HCT116 (cell line): ENCODE measurements around the gene SDR42E2. TPM values are rescaled to one million over a fixed set of nuclear protein-coding genes. Genes with fewer than 3 reads are reported as not detected.

ENCODE experiments used
- ATAC-seq: fragments of 200-7000 bp; cut with Tn5 transposase; 2 replicates; pipeline ENCODE4 v1.9.1; 2020; ENCODE audit warnings: mild to moderate bottlenecking, moderate library complexity
- BruUV-seq: library from RNA; stranded (reverse); fragments of 400-500 nt; replicated peaks from 2 replicates; lab custom pipeline; 2021; lab: Mats Ljungman, UMichigan
- CTCF ChIA-PET: fragments of 300-600 bp; sonication (Branson Sonifier 250); formaldehyde crosslinking; loops from one replicate; lab custom pipeline; 2021; ENCODE audit warnings: antibody characterized with exemption; lab: Charles Lee
- POLR2A ChIA-PET: fragments of 300-600, 350-600 bp; sonication (Branson Sonifier 250); formaldehyde crosslinking; loops from one replicate; lab custom pipeline; 2021; ENCODE audit warnings: antibody characterized with exemption; lab: Charles Lee
- RAD21 ChIA-PET, 2 experiments: fragments of 300-600 bp; sonication (Branson Sonifier 250); formaldehyde crosslinking; loops; one replicate each; lab custom pipeline; 2023; ENCODE audit warnings: low total read pairs in 2 of 2; ENCODE audit not compliant: uncharacterized antibody in 2 of 2, unreplicated experiment in 2 of 2, low non-redundant PET in 1 of 2; lab: Charles Lee
- DNase-seq: peaks from one replicate; pipeline ENCODE4 v3.0.0-alpha.2; 2010; ENCODE audit warnings: low read depth, low spot score
- H2AFZ ChIP-seq: fragments of 200-600 bp; shearing (Covaris generic), sonication (generic); 2 replicates; pipeline ENCODE4 v1.6.1; 2017; ENCODE audit warnings: low read depth, mixed run types, mixed read lengths, antibody characterized with exemption, low read length; ENCODE audit not compliant: poor library complexity, severe bottlenecking
- H3K27ac ChIP-seq: 2 replicates; pipeline ENCODE4 v1.5.1; 2012; ENCODE audit warnings: low read depth, low read length
- H3K27me3 ChIP-seq: fragments of 200-600 bp; sonication (generic); 2 replicates; pipeline ENCODE4 v1.6.1; 2016; ENCODE audit warnings: mixed run types, low read length, mixed read lengths; ENCODE audit not compliant: insufficient read depth
- H3K36me3 ChIP-seq, 2 experiments: fragments of 200-500 bp in 1 of 2; fragments of 200-600 bp in 1 of 2; sonication (Bioruptor generic) in 1 of 2; sonication (generic) in 1 of 2; 2 replicates each; pipeline versions ENCODE4 v1.5.1 to v1.6.1; 2014 to 2016; ENCODE audit warnings: low read length in 2 of 2, inconsistent platforms in 1 of 2, mixed read lengths in 1 of 2, mixed run types in 1 of 2; ENCODE audit not compliant: insufficient read depth in 2 of 2, control insufficient read depth in 1 of 2
- H3K4me1 ChIP-seq, 2 experiments: fragments of 200-600 bp in 1 of 2; sonication (generic) in 1 of 2; 2 replicates each; pipeline versions ENCODE4 v1.5.1 to v1.6.1; 2012 to 2017; ENCODE audit warnings: low read length in 2 of 2, inconsistent platforms in 1 of 2, mild to moderate bottlenecking in 1 of 2, mixed read lengths in 1 of 2, mixed run types in 1 of 2, moderate library complexity in 1 of 2; ENCODE audit not compliant: insufficient read depth in 2 of 2, control insufficient read depth in 1 of 2
- H3K4me2 ChIP-seq: fragments of 200-600 bp; sonication (generic); 2 replicates; pipeline ENCODE4 v1.6.1; 2017; ENCODE audit warnings: mixed run types, low read length, mixed read lengths
- H3K4me3 ChIP-seq, 2 experiments: fragments of 200-600 bp in 1 of 2; sonication (generic) in 1 of 2; replicated peaks in 1 of 2; 2 replicates each; pipeline ENCODE4 v1.5.1; 2011 to 2016; ENCODE audit warnings: low read length in 2 of 2, control low read depth in 1 of 2, low read depth in 1 of 2, mild to moderate bottlenecking in 1 of 2, mixed read lengths in 1 of 2, mixed run types in 1 of 2
- H3K79me2 ChIP-seq: fragments of 200-600 bp; sonication (generic); 2 replicates; pipeline ENCODE4 v1.6.1; 2017; ENCODE audit warnings: mild to moderate bottlenecking, mixed run types, low read length, moderate library complexity, mixed read lengths; ENCODE audit not compliant: insufficient read depth
- H3K9ac ChIP-seq: fragments of 200-600 bp; sonication (generic); 2 replicates; pipeline ENCODE4 v1.6.1; 2016; ENCODE audit warnings: low read length, mixed read lengths
- H3K9me2 ChIP-seq: fragments of 200-600 bp; sonication (generic), shearing (Covaris generic); 2 replicates; pipeline ENCODE4 v1.6.1; 2017; ENCODE audit warnings: mixed run types, mild to moderate bottlenecking, moderate library complexity; ENCODE audit not compliant: insufficient read depth
- H3K9me3 ChIP-seq, 2 experiments: fragments of 200-500 bp in 1 of 2; fragments of 200-600 bp in 1 of 2; sonication (Bioruptor generic) in 1 of 2; sonication (generic) in 1 of 2; 2 replicates each; pipeline ENCODE4 v1.6.1; 2014 to 2017; ENCODE audit warnings: low read length in 2 of 2, mixed read lengths in 2 of 2, inconsistent platforms in 1 of 2, low read depth in 1 of 2, mild to moderate bottlenecking in 1 of 2, mixed run types in 1 of 2, moderate library complexity in 1 of 2; ENCODE audit not compliant: control insufficient read depth in 1 of 2, insufficient read depth in 1 of 2
- H4K20me1 ChIP-seq: fragments of 200-600 bp; sonication (generic), shearing (Covaris generic); 2 replicates; pipeline ENCODE4 v1.6.1; 2017; ENCODE audit warnings: mixed run types, mild to moderate bottlenecking, moderate library complexity; ENCODE audit not compliant: insufficient read depth
- CBX3 ChIP-seq: IDR thresholded peaks from 2 replicates; pipeline ENCODE4 v1.6.1; 2012; ENCODE audit warnings: low read depth
- CEBPB ChIP-seq: IDR thresholded peaks from 2 replicates; pipeline ENCODE4 v1.6.1; 2012; ENCODE audit warnings: low read depth
- EZH2 ChIP-seq: fragments of 200-600 bp; sonication (generic); IDR thresholded peaks from 2 replicates; pipeline ENCODE4 v1.6.1; 2017; ENCODE audit warnings: antibody characterized with exemption, mixed run types
- FOSL1 ChIP-seq: IDR thresholded peaks from 2 replicates; pipeline ENCODE4 v1.6.1; 2012; ENCODE audit warnings: low read depth
- JUND ChIP-seq: IDR thresholded peaks from 2 replicates; pipeline ENCODE4 v1.6.1; 2012
- SP1 ChIP-seq: IDR thresholded peaks from 2 replicates; pipeline ENCODE4 v1.6.1; 2012; ENCODE audit warnings: low read depth
- SRF ChIP-seq: IDR thresholded peaks from 2 replicates; pipeline ENCODE4 v1.6.1; 2012; ENCODE audit warnings: low read depth
- ZNF274 ChIP-seq: fragments of 200-500 bp; sonication (Bioruptor generic); IDR thresholded peaks from 2 replicates; pipeline ENCODE4 v1.6.1; 2014; ENCODE audit warnings: mild to moderate bottlenecking, low read depth, low read length, inconsistent platforms
- intact Hi-C: fragments of 100-400 bp; cut with micrococcal nuclease; formaldehyde crosslinking; loops from 2 replicates; pipeline ENCODE4 v1.10.0; 2022
- total RNA-seq: library from RNA; stranded (reverse); gene quantifications from one replicate; pipeline ENCODE4 v1.2.1, GENCODE V29; 2021; ENCODE audit not compliant: unreplicated experiment
- TF ChIP-seq, protein P1 (sequence below), 3 experiments: fragments of 200-600 bp in 1 of 3; sonication (generic) in 1 of 3; IDR thresholded peaks in 2 of 3; conservative IDR thresholded peaks in 1 of 3; 2 replicates each; pipeline ENCODE4 v1.5.1; 2012 to 2017; ENCODE audit warnings: low read depth in 2 of 3, low read length in 2 of 3, antibody characterized with exemption in 1 of 3, borderline replicate concordance in 1 of 3, control low read depth in 1 of 3, mild to moderate bottlenecking in 1 of 3, mixed read lengths in 1 of 3, mixed run types in 1 of 3, moderate library complexity in 1 of 3; ENCODE audit not compliant: insufficient read depth in 1 of 3
- TF ChIP-seq, protein P2 (sequence below): IDR thresholded peaks from 2 replicates; pipeline ENCODE4 v1.6.1; 2012
- TF ChIP-seq, protein P3 (sequence below): IDR thresholded peaks from 2 replicates; pipeline ENCODE4 v1.6.1; 2012; ENCODE audit warnings: low read depth

SDR42E2 gene
- total RNA-seq, 1 experiment from 2014 or later, result 0.27 TPM

DNA sequence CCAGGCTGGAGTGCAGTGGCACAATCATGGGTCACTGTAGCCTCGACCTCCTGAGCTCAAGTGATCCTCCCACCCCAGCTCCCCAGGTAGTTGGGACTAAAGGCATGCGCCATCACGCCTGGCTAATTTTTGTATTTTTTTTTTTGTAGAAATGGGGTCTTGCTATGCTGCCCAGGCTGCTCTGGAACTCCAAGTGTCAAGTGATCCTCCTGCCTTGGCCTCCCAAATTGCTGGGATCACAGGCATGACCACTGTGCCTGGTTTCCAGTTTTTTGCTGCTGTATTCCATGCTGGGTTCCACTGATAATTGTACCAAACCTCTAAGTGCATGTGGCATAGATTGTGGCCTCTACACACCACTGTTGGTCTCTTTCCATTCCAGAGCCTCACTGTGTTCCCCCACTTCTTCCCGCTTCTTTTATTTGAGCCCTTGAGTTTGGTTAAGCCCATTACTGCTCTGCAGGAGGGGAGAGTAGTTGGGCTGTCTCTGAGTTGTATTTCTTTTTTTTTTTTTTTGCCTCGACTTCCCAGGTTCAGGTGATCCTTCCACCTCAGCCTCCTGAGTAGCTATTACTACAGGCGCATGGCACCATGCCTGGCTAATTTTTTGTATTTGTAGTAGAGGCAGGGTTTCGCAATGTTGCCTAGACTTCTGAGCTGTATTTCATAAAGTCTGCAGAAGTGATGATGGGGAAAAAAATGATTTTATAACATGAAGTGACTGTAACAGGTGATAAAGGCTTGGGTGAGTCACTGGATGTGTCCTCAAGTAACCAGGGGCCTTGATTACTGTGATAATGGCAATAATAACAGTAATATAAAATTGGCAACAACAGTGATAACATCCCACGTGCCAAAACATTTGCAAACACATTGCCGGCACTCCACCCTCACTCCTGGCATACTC lies 73.8 kb downstream of the SDR42E2 start (continued):
- no peak for TF ChIP-seq FOSL1
- no peak for TF ChIP-seq SRF
- no peak for TF ChIP-seq SP1
- TF ChIP-seq, protein P1, sequence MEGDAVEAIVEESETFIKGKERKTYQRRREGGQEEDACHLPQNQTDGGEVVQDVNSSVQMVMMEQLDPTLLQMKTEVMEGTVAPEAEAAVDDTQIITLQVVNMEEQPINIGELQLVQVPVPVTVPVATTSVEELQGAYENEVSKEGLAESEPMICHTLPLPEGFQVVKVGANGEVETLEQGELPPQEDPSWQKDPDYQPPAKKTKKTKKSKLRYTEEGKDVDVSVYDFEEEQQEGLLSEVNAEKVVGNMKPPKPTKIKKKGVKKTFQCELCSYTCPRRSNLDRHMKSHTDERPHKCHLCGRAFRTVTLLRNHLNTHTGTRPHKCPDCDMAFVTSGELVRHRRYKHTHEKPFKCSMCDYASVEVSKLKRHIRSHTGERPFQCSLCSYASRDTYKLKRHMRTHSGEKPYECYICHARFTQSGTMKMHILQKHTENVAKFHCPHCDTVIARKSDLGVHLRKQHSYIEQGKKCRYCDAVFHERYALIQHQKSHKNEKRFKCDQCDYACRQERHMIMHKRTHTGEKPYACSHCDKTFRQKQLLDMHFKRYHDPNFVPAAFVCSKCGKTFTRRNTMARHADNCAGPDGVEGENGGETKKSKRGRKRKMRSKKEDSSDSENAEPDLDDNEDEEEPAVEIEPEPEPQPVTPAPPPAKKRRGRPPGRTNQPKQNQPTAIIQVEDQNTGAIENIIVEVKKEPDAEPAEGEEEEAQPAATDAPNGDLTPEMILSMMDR (IDR thresholded peaks at IDR 0.05 in 2 of 3, conservative IDR thresholded peaks at IDR 0.05 in 1 of 3; ENCODE audit: borderline replicate concordance in 1 of 3, insufficient read depth in 1 of 3, low read depth in 2 of 3, low read length in 2 of 3), result no peak
- TF ChIP-seq ZNF274, result no peak
- no peak for TF ChIP-seq JUND

DNA sequence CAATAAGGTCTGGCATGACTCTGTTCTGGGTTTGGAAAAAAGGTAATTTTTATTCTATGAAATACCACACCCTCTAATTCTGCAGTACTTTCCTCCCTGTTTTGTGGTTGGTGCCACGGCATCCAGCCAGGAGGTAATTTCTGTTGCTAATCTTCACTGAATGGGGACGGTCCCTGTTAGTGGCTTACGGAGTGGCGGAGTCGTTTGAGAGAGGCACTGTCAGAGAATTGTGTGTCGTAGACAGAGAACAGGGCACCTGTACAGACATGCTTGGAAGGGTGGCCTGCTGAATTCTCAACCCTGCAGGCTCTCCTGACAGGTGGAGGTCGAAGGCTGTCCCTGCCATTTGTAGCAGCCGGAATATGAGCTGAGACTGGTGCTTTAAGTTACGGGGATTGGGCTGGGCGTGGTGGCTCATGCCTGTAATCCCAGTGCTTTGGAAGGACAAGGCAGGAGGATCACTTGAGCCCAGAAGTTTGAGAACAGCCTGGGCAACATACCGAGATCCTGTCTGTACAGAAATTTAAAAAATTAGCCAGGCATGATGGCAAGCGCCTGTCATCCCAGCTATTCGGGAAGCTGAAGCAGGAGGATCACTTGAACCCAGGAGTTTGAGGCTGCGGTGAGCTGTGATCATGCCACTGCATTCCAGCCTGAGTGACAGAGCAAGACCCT lies 77.0 kb downstream of the SDR42E2 start:
- ATAC-seq (no peak), DNase-seq (no peak)
- H3K36me3 ChIP-seq, result no peaks in the 10 kb centered on the region
- H3K27ac ChIP-seq, result no peak overlapping the region
- no peaks in the 10 kb centered on the region for H3K4me1 ChIP-seq
- no peak overlapping the region for H3K4me2 ChIP-seq
- no peaks in the 10 kb centered on the region for H3K9me3 ChIP-seq
- intact Hi-C loops, result no loop called here
- no peak overlapping the region for H3K4me3 ChIP-seq
- RAD21 ChIA-PET, result no interaction called here
- no peak overlapping the region for H3K9ac ChIP-seq
- no peaks in the 10 kb centered on the region for H3K9me2 ChIP-seq
- TF ChIP-seq SP1, result no peak
- TF ChIP-seq, protein P2, sequence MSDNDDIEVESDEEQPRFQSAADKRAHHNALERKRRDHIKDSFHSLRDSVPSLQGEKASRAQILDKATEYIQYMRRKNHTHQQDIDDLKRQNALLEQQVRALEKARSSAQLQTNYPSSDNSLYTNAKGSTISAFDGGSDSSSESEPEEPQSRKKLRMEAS, result no peak
- TF ChIP-seq ZNF274, result no peak
- TF ChIP-seq, protein P3, sequence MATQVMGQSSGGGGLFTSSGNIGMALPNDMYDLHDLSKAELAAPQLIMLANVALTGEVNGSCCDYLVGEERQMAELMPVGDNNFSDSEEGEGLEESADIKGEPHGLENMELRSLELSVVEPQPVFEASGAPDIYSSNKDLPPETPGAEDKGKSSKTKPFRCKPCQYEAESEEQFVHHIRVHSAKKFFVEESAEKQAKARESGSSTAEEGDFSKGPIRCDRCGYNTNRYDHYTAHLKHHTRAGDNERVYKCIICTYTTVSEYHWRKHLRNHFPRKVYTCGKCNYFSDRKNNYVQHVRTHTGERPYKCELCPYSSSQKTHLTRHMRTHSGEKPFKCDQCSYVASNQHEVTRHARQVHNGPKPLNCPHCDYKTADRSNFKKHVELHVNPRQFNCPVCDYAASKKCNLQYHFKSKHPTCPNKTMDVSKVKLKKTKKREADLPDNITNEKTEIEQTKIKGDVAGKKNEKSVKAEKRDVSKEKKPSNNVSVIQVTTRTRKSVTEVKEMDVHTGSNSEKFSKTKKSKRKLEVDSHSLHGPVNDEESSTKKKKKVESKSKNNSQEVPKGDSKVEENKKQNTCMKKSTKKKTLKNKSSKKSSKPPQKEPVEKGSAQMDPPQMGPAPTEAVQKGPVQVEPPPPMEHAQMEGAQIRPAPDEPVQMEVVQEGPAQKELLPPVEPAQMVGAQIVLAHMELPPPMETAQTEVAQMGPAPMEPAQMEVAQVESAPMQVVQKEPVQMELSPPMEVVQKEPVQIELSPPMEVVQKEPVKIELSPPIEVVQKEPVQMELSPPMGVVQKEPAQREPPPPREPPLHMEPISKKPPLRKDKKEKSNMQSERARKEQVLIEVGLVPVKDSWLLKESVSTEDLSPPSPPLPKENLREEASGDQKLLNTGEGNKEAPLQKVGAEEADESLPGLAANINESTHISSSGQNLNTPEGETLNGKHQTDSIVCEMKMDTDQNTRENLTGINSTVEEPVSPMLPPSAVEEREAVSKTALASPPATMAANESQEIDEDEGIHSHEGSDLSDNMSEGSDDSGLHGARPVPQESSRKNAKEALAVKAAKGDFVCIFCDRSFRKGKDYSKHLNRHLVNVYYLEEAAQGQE, result no peak
- no peak for TF ChIP-seq CBX3
- no peak for TF ChIP-seq CEBPB
- TF ChIP-seq EZH2, result no peak
- CTCF ChIA-PET, result no interaction called here
- H3K27me3 ChIP-seq, result no peaks in the 10 kb centered on the region
- POLR2A ChIA-PET, result no interaction called here
- H2AFZ ChIP-seq, result no peak overlapping the region
- H3K79me2 ChIP-seq, result peaks cover 14% of the 10 kb centered on the region; the same call in 1 of the 2 replicates
- BruUV-seq, result no TSS peak
- no peaks in the 10 kb centered on the region for H4K20me1 ChIP-seq
